HG02943 (cell line): Measurements from ENCODE around the gene LRRK2.

Experiments
- ATAC-seq: cut with Tn5 transposase; IDR thresholded peaks from one replicate; pipeline ENCODE4 v1.9.1; 2021; ENCODE audit warnings: mild to moderate bottlenecking, low read depth, moderate library complexity; ENCODE audit not compliant: unreplicated experiment

LRRK2 gene

DNA sequence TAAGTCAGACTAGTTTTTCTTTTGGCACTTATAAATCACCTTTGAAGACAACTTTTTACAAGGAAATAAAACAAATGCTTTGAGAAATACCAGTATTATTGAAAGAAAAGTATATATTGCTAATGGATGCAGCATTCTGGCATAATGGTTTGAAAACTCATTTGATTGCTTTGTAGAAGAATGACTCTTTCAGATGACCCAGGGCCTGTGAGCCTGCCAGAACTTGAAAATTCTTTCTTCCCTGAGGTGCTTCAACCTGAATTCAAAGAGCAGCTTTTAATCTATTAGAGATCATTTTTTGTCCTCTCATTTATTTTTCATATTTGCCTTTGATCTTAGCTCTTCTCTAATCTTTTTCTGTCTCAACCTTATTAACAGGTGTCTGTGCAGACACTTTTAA lies 87.4 kb downstream of the LRRK2 start:
- ATAC-seq: no peak

- ATAC-seq: no peak
These were observed 88.3 kb downstream of the LRRK2 start for GRCh38 chr12:40312982-40313576.

- peak; percentile 71 for ATAC-seq
These were observed 89.1 kb downstream of the LRRK2 start for GRCh38 chr12:40313928-40314327.

DNA sequence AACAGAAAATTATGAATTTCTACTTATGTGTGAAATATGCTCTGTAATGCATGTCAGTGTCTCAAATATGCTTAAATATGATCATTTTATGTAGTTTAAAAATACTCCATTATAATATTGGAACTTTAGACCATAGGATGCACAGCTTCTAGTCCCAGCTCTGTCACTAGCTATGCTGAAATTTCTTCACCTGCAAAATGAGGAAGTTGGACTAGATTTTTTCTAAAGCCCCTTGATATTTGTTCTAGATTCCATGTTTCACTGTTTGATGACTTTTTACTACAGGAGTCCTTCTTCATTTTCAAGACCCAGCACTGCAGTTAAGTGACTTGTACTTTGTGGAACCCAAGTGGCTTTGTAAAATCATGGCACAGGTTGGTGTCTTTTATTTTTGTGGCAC lies 90.1 kb downstream of the LRRK2 start:
- ATAC-seq: no peak

- ATAC-seq: no peak
These were observed 90.6 kb downstream of the LRRK2 start for GRCh38 chr12:40315375-40315774.

GRCh38 chr12:40324261-40324660 lies 99.5 kb downstream of the LRRK2 start:
- ATAC-seq: no peak

DNA sequence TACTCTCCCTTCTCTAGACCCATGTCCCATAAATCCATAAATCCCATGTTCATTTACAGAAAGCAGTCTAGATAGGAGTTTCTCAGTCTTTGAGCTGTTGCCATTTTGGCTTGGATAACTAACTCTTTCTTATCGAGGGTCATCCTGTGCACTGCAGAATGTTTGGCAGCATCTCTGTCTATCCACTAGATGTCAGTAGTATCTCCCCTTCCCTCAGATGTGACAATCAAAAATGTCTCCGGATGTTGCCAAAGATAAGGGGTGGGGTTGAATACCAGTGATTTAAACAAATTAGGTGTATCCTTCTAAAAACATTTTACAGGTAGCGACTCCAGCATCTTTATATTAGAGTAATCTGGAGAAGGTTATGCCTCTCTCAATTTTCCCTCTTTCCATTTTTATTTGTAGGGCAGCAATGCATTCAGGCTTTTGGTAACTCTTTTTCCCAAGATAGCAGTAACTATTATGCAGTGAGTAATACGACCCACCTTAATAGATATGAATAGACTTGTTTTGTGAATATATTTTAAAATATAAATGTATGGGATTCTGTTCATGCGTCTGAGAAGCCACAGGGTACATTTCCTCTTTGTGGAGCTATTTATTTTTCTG lies 100.7 kb downstream of the LRRK2 start:
- peak; percentile 89 for ATAC-seq

- ATAC-seq: no peak
These were observed 102.7 kb downstream of the LRRK2 start for GRCh38 chr12:40327535-40327934.

- ATAC-seq: no peak
These were observed 105.4 kb downstream of the LRRK2 start for GRCh38 chr12:40330180-40330579.

GRCh38 chr12:40331886-40332285 lies 107.1 kb downstream of the LRRK2 start:
- no peak for ATAC-seq

DNA sequence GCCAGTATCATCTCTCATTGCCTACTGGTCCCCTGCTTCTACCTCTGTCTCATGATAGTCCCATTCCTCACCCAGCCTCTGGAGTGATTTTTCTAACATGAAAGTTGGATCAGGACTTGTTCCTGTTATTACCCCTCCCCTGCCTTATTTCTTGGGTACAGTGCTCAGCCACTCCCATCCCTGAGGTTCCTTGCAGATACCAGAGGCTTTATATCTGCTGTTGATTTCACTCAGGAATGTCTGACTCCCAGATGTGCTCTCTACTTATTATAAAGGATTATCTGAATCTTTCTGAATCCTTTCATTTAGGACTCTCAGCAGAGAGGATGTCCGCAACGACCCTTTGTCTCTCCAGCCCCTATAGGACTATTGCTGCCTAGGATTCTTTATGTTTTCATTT lies 111.2 kb downstream of the LRRK2 start:
- no peak for ATAC-seq

DNA sequence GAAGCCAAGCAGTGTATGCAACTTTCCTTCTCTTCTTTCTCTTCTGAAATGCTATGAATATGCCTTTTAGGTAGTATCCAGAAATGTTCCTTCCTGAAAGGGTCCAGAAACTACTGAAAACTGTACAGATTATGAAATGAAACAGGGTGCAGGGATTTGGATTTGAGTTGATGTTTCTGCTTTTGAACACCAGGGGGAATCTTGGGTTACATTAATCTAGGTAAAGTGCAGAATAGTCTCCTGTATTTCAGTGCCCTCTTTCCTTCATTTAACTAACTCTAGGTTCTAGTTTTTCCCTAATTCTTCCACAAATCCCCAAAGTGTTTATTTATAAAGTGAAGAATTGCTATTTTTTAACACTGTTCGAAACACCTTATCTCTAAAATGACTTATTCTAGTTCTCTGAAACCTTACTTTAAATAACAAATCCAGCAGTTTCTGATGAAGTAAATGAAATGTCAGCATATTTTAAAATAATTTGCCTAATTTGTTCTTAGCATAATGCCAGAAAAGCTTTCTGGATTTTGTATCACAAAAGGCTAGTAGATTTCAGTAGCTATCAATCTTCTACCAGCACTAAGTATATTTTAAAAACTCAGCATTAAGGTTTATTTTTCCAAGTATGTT lies 111.9 kb downstream of the LRRK2 start:
- ATAC-seq: no peak

GRCh38 chr12:40338071-40338470 lies 113.3 kb downstream of the LRRK2 start:
- no peak for ATAC-seq

- no peak for ATAC-seq
These were observed 113.8 kb downstream of the LRRK2 start for GRCh38 chr12:40338621-40339020.

- ATAC-seq: peak; percentile 93
These were observed 117.2 kb downstream of the LRRK2 start for GRCh38 chr12:40342010-40342409.

DNA sequence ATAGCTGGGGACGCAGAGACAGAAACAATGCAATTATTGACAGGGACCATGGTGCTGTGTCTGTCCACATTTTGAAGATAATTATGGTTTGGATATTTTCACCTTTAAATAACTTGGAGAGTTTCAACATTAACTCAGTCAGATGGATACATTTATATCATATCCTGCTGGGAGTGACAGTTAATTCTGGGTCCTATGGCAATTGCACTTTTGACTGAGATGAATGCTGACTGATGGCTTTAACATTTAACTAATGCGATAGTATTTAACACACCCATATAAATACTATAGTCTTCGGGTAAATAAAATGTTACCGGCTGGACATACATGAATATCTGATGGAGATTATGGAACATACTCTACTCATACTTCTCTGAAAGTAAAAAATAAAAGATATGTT lies 118.3 kb downstream of the LRRK2 start:
- ATAC-seq: no peak

DNA sequence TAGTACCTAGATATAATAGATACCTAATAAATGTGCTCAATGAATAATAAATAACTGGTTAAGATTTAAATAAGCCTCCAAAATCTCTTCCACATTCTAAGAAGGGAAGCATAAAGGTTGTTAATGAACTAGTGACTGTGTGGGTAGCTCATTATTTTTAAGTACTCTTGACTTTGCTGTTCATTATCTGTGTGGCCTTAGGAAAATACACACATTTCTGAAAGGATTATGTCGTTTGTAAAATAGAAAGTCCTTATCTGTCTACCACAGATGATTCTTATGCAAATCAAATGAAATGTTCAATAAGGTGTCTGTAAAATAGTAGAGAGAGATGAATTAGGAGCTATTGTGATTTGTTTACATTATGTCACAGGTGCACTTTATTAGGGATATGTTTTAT lies 119.5 kb downstream of the LRRK2 start:
- no peak for ATAC-seq

- no peak for ATAC-seq
These were observed 127.2 kb downstream of the LRRK2 start for GRCh38 chr12:40351976-40352375.

- peak; percentile 49 for ATAC-seq
These were observed 150.3 kb downstream of the LRRK2 start for GRCh38 chr12:40375076-40375475.

DNA sequence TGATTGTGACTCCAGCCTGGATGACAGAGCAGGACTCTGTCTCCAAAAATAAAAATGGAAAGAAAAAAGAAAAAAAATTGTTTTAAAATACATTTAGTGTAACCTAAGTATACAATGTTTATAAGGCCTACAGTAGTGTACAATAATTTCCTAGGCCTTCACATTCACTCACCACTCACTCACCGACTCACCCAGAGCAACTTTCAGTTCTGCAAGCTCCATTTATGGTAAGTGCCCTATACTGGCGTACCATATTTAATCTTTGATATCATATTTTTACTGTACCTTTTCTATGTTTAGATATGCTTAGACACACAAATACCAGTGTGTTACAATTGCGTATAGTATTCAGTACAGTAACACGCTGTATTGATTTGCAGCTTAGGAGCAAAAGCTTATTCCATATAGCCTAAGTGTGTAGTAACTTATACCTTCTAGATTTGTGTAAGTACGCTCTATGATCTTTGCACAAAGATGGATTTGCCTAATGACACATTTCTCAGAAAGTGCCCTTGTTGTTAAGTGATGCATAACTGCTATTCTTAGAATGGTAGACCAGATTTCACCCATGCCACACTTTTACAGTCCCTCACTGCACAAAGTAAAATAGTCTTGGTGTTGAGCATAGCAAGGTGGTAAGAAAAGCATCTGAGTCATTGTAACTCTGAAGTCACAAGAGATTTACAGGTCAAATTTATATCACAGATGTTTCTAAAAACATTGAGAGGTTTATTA lies 151.9 kb downstream of the LRRK2 start:
- ATAC-seq: no peak

DNA sequence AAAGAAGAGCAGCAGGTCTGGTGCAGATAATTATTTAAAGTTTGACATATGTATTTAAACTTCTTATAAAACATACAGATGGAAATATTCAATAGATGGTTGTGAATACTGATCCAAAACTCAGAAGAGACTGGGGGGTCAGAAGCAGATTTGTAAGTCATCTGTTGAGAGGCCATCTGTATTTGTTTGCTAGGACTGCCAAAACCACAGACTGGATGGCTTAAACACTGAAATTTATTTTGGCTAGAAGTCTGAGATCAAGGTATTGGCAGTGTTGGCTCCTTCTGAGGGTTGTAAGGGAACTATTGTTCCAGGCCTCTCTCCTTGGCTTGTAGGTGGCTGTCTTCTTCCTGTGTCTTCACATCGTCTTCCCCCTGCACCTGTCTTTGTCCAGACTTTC lies 153.9 kb downstream of the LRRK2 start:
- ATAC-seq: no peak

DNA sequence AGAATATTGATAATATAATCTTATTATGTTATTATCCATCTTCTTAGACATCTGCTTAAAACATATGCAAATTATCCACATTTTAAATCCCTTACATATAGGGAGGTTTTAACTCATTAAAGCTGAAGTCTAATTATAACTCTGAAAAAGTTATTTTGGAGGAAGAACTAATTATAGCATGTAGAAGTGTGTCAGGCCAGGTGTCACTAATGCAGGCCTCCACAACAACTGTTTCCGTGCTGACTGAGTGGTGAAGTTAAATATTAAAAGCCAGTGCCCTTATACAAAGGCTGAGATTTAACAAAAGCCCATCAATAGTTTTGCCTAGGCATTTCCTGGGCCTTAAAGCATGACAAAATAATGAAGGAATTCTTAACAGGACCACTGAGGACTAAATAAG lies 157.4 kb downstream of the LRRK2 start:
- peak; percentile 72 for ATAC-seq
